GM18867 (cell line): Measurements from ENCODE around the gene ARHGAP4.

ENCODE experiments used
- ATAC-seq: cut with Tn5 transposase; IDR thresholded peaks from one replicate; pipeline ENCODE4 v1.9.1; 2021; ENCODE audit warnings: mild to moderate bottlenecking, moderate library complexity; ENCODE audit not compliant: unreplicated experiment

ARHGAP4 gene

GRCh38 chrX:153925739-153926551 is at the start of gene ARHGAP4:
Gene ARHGAP4, minus strand, starts transcription at chrX:153926264. Its CDS starts 62 bp downstream, at chrX:153926202.
- ATAC-seq, result no peak

- ATAC-seq, result no peak
Measured at GRCh38 chrX:153974726-153975286, 48.7 kb upstream of the ARHGAP4 start.

- no peak for ATAC-seq
Measured at GRCh38 chrX:153974003-153974725, 48.1 kb upstream of the ARHGAP4 start.

- no peak for ATAC-seq
Measured at GRCh38 chrX:153973127-153974002, 47.3 kb upstream of the ARHGAP4 start.

GRCh38 chrX:153972368-153973126 is 46.5 kb upstream of the ARHGAP4 start, which contains the start of gene TMEM187:
Gene TMEM187, plus strand, starts transcription at chrX:153972754. Its CDS starts 9,309 bp downstream, at chrX:153982063.
- ATAC-seq, result peak; percentile 57

- peak; percentile 51 for ATAC-seq
Measured at GRCh38 chrX:153971450-153972367, 45.6 kb upstream of the ARHGAP4 start, which contains the start of gene HCFC1. Gene HCFC1, minus strand, starts transcription at chrX:153971818. Its CDS starts 978 bp downstream, at chrX:153970840.

GRCh38 chrX:153971124-153971449 is 45.0 kb upstream of the ARHGAP4 start:
- ATAC-seq, result peak; percentile 44

GRCh38 chrX:153970357-153971123 is 44.5 kb upstream of the ARHGAP4 start:
- ATAC-seq, result peak; percentile 3

- ATAC-seq, result no peak
Measured at GRCh38 chrX:153969904-153970356, 43.9 kb upstream of the ARHGAP4 start.

- ATAC-seq, result no peak
Measured at GRCh38 chrX:153969125-153969903, 43.2 kb upstream of the ARHGAP4 start.

GRCh38 chrX:153968754-153969124 is 42.7 kb upstream of the ARHGAP4 start:
- ATAC-seq, result no peak

GRCh38 chrX:153968255-153968654 is 42.2 kb upstream of the ARHGAP4 start:
- ATAC-seq, result no peak

GRCh38 chrX:153967536-153968224 is 41.6 kb upstream of the ARHGAP4 start:
- ATAC-seq, result no peak

GRCh38 chrX:153966841-153967535 is 40.9 kb upstream of the ARHGAP4 start:
- no peak for ATAC-seq

- no peak for ATAC-seq
Measured at GRCh38 chrX:153966283-153966688, 40.2 kb upstream of the ARHGAP4 start.

- no peak for ATAC-seq
Measured at GRCh38 chrX:153965406-153965805, 39.3 kb upstream of the ARHGAP4 start.
